ENCODE data around the gene LGMN. TPM values are rescaled to one million over a fixed set of nuclear protein-coding genes. Genes with fewer than 3 reads are reported as not detected.

Gene LGMN
- total RNA-seq, 4 donors from 2014 or later, result 96.7 to 243 (median 130) TPM

- TF ChIP-seq CTCF (IDR thresholded peaks at IDR 0.05; ENCODE audit: low read depth), result no peak
Observed at GRCh38 chr14:92675421-92675820, 73.0 kb downstream of the LGMN start.

GRCh38 chr14:92673601-92674150 lies 74.8 kb downstream of the LGMN start:
- TF ChIP-seq CTCF (IDR thresholded peaks at IDR 0.05; ENCODE audit: low read depth), result no peak

- TF ChIP-seq CTCF (IDR thresholded peaks at IDR 0.05; ENCODE audit: low read depth), result no peak
Observed at GRCh38 chr14:92670643-92671366, 77.6 kb downstream of the LGMN start.

- no peak for TF ChIP-seq CTCF (IDR thresholded peaks at IDR 0.05; ENCODE audit: low read depth)
Observed at GRCh38 chr14:92670160-92670559, 78.3 kb downstream of the LGMN start.

GRCh38 chr14:92668276-92668973 lies 80.0 kb downstream of the LGMN start:
- TF ChIP-seq CTCF (IDR thresholded peaks at IDR 0.05; ENCODE audit: low read depth), result no peak

GRCh38 chr14:92666251-92666650 lies 82.2 kb downstream of the LGMN start:
- no peak for TF ChIP-seq CTCF (IDR thresholded peaks at IDR 0.05; ENCODE audit: low read depth)

- no peak for TF ChIP-seq CTCF (IDR thresholded peaks at IDR 0.05; ENCODE audit: low read depth)
Observed at GRCh38 chr14:92665661-92666110, 82.7 kb downstream of the LGMN start.
